Panc1 (cell line): ENCODE data around the gene ZFP57.
A peak's percentile ranks its signal among the peaks of the same experiment; 100 is the strongest.

Experiments
- CTCF ChIP-seq: fragments of 450-650 bp; IDR thresholded peaks from 2 replicates; pipeline ENCODE4 v1.5.1; 2017; ENCODE audit warnings: mild to moderate bottlenecking
- POLR2AphosphoS5 ChIP-seq: IDR thresholded peaks from 2 replicates; pipeline ENCODE4 v1.6.1; 2012; ENCODE audit warnings: mild to moderate bottlenecking, low read depth, low read length, moderate library complexity
- REST ChIP-seq, 2 experiments: IDR thresholded peaks; 2 replicates each; pipeline ENCODE4 v1.6.1; 2011 to 2012; ENCODE audit warnings: low read depth in 2 of 2, control low read depth in 1 of 2, low read length in 1 of 2, mild to moderate bottlenecking in 1 of 2, moderate library complexity in 1 of 2; ENCODE audit not compliant: insufficient read depth in 1 of 2
- SIN3A ChIP-seq: IDR thresholded peaks from 2 replicates; pipeline ENCODE4 v1.6.1; 2012; ENCODE audit warnings: low read depth, mild to moderate bottlenecking, low read length, moderate library complexity, borderline replicate concordance; ENCODE audit not compliant: insufficient read depth
- TCF7L2 ChIP-seq: IDR thresholded peaks from 2 replicates; pipeline ENCODE4 v1.6.1; 2011; ENCODE audit warnings: mild to moderate bottlenecking, low read depth, low read length, inconsistent platforms

GRCh38 chr6:29628419-29629281, 52.3 kb downstream of the ZFP57 start:
- TF ChIP-seq CTCF = peak; percentile 91
- TF ChIP-seq POLR2AphosphoS5 = no peak
- TF ChIP-seq REST (IDR thresholded peaks at IDR 0.05; ENCODE audit: insufficient read depth in 1 of 2, low read depth in 2 of 2, low read length in 1 of 2) = no peak
- no peak for TF ChIP-seq SIN3A
- no peak for TF ChIP-seq TCF7L2
